ENCODE results near the gene INSIG1. TPM values are rescaled to one million over a fixed set of nuclear protein-coding genes. Genes with fewer than 3 reads are reported as not detected.

Gene INSIG1
- polyA plus RNA-seq, 3 donors, result 37.1 to 85.6 (median 39.6) TPM

DNA sequence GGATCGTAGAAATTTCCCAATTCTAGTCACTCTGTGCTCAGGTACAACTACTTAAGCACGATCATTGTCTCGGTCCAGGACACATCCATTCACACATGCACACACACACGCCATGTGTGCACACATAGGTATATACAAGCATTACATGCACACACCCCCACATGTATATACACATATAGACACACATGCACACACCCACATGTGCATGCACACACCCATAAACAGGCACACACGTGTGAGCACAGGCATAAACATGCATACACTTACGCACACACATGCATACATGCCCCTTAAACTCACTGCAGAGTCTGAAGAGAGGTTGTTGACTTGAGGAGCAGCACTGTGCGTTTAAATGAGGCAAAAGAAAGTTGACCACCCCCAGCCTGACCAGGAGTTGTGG is 32.5 kb upstream of the INSIG1 start:
- Mint-ChIP-seq H3K4me3 (no peak overlapping the region), H3K9me3 (peaks cover 0 to 3% (median 0%) of the 10 kb centered on the region in 7 donors), H3K36me3 (no peaks in the 10 kb centered on the region), H3K27me3 (ENCODE audit: low read depth in 3 of 3) (peaks cover 0 to 2% (median 0%) of the 10 kb centered on the region in 3 donors), H3K27ac (no peak overlapping the region), H3K4me1 (no peaks in the 10 kb centered on the region)
- no peaks in the 10 kb centered on the region for H3K9me3 ChIP-seq (replicated peaks in 1 of 2; ENCODE audit: control insufficient read depth in 1 of 2, insufficient read depth in 1 of 2, low read length in 2 of 2)
- no peaks in the 10 kb centered on the region for H3K27me3 ChIP-seq (ENCODE audit: control insufficient read depth in 2 of 2, insufficient read depth in 2 of 2, low read length in 2 of 2)
- H3K36me3 ChIP-seq (replicated peaks in 1 of 2; ENCODE audit: control insufficient read depth in 1 of 2, insufficient read depth in 2 of 2, low read length in 2 of 2), result no peaks in the 10 kb centered on the region
- intact Hi-C loops (cut with micrococcal nuclease), result no loop called here
- H3K27ac ChIP-seq (ENCODE audit: low read depth in 1 of 2, low read length in 2 of 2), result no peak overlapping the region
- no peak overlapping the region for H3K4me3 ChIP-seq (replicated peaks in 1 of 3; ENCODE audit: low read depth in 2 of 3, low read length in 3 of 3)
- no peak overlapping the region for H3K4me2 ChIP-seq (replicated peaks; ENCODE audit: extremely low read depth, low read length, poor library complexity, severe bottlenecking)
- H3K9ac ChIP-seq (ENCODE audit: insufficient read depth, low read length, poor library complexity, severe bottlenecking), result no peak overlapping the region
- TF ChIP-seq, protein P1, sequence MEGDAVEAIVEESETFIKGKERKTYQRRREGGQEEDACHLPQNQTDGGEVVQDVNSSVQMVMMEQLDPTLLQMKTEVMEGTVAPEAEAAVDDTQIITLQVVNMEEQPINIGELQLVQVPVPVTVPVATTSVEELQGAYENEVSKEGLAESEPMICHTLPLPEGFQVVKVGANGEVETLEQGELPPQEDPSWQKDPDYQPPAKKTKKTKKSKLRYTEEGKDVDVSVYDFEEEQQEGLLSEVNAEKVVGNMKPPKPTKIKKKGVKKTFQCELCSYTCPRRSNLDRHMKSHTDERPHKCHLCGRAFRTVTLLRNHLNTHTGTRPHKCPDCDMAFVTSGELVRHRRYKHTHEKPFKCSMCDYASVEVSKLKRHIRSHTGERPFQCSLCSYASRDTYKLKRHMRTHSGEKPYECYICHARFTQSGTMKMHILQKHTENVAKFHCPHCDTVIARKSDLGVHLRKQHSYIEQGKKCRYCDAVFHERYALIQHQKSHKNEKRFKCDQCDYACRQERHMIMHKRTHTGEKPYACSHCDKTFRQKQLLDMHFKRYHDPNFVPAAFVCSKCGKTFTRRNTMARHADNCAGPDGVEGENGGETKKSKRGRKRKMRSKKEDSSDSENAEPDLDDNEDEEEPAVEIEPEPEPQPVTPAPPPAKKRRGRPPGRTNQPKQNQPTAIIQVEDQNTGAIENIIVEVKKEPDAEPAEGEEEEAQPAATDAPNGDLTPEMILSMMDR (IDR thresholded peaks at IDR 0.05), result no peak
- WGBS (ENCODE audit: insufficient coverage), result 91% methylated on average over 5 of the region's 7 CpGs
- no peak for DNase-seq
- H4K20me1 ChIP-seq (ENCODE audit: insufficient read depth, low read length), result no peaks in the 10 kb centered on the region
- no peaks in the 10 kb centered on the region for H3K79me2 ChIP-seq (ENCODE audit: insufficient read depth, low read length)
- H2AFZ ChIP-seq (ENCODE audit: insufficient read depth, low read depth, low read length, poor library complexity, severe bottlenecking), result no peak overlapping the region
- H3K4me1 ChIP-seq (ENCODE audit: control insufficient read depth in 1 of 2, insufficient read depth in 2 of 2, low read length in 2 of 2), result no peaks in the 10 kb centered on the region

DNA sequence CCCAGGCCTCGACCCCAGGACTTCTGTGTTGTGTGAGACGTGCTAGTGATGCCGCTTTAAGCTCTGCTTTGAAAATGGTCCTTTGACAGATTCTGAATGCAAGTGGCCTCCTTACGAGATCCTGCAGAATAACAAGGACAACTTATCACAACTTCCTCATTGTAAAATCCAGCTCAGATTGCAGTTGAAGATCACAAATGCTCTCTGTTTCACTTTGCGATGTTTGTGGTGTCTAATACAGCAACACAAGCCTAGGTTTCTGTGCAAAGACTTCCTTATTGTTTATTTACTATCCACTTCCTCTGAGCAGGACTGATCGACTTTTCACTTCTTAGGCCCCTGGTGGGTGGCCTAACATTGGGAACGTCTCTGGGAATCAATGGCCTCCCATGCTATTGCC is 31.7 kb upstream of the INSIG1 start:
- Mint-ChIP-seq H3K27ac (peak overlapping the region in 2 of 7 donors; percentile 20 to 46), H3K4me1 (no peaks in the 10 kb centered on the region), H3K9me3 (peaks cover 0 to 3% (median 0%) of the 10 kb centered on the region in 7 donors), H3K27me3 (ENCODE audit: low read depth in 3 of 3) (peaks cover 0 to 2% (median 0%) of the 10 kb centered on the region in 3 donors), H3K4me3 (no peak overlapping the region), H3K36me3 (no peaks in the 10 kb centered on the region)
- H3K27me3 ChIP-seq (ENCODE audit: control insufficient read depth in 2 of 2, insufficient read depth in 2 of 2, low read length in 2 of 2), result no peaks in the 10 kb centered on the region
- no peaks in the 10 kb centered on the region for H4K20me1 ChIP-seq (ENCODE audit: insufficient read depth, low read length)
- no peak overlapping the region for H3K27ac ChIP-seq (ENCODE audit: low read depth in 1 of 2, low read length in 2 of 2)
- no peaks in the 10 kb centered on the region for H3K79me2 ChIP-seq (ENCODE audit: insufficient read depth, low read length)
- no peak overlapping the region for H3K9ac ChIP-seq (ENCODE audit: insufficient read depth, low read length, poor library complexity, severe bottlenecking)
- WGBS (ENCODE audit: insufficient coverage), result 76% methylated on average over 4 of the region's 7 CpGs
- H3K36me3 ChIP-seq (replicated peaks in 1 of 2; ENCODE audit: control insufficient read depth in 1 of 2, insufficient read depth in 2 of 2, low read length in 2 of 2), result no peaks in the 10 kb centered on the region
- H3K4me2 ChIP-seq (replicated peaks; ENCODE audit: extremely low read depth, low read length, poor library complexity, severe bottlenecking), result no peak overlapping the region
- TF ChIP-seq, protein P1 (IDR thresholded peaks at IDR 0.05), result no peak
- no peaks in the 10 kb centered on the region for H3K4me1 ChIP-seq (ENCODE audit: control insufficient read depth in 1 of 2, insufficient read depth in 2 of 2, low read length in 2 of 2)
- no peak for DNase-seq
- intact Hi-C loops (cut with micrococcal nuclease), result no loop called here
- H2AFZ ChIP-seq (ENCODE audit: insufficient read depth, low read depth, low read length, poor library complexity, severe bottlenecking), result no peak overlapping the region
- H3K4me3 ChIP-seq (replicated peaks in 1 of 3; ENCODE audit: low read depth in 2 of 3, low read length in 3 of 3), result no peak overlapping the region
- H3K9me3 ChIP-seq (replicated peaks in 1 of 2; ENCODE audit: control insufficient read depth in 1 of 2, insufficient read depth in 1 of 2, low read length in 2 of 2), result no peaks in the 10 kb centered on the region

Measured in CD14-positive monocyte (primary cell).